Gastrocnemius medialis (tissue), 4 donors: ENCODE results near the gene POU3F4. TPM values are rescaled to one million over a fixed set of nuclear protein-coding genes. Genes with fewer than 3 reads are reported as not detected.

ENCODE experiments used
- ATAC-seq, 2 donors: fragments of 150-250 bp; one replicate each; pipeline ENCODE4 v1.9.1; 2016
- DNase-seq, 2 donors: peaks; one replicate each; pipeline ENCODE4 v3.0.0-alpha.2; 2019
- H3K27ac ChIP-seq, 4 donors: fragments of 200-600 bp; sonication (generic); 1 replicate in 1 of 4; 2 replicates in 3 of 4; pipeline ENCODE4 v1.5.1; 2016 to 2018; ENCODE audit warnings: mild to moderate bottlenecking in 2 of 4, moderate library complexity in 1 of 4
- H3K27me3 ChIP-seq, 3 donors: fragments of 200-600 bp; sonication (generic) in 2 of 3; 1 replicate in 1 of 3; 2 replicates in 2 of 3; pipeline versions ENCODE4 v1.5.1 to v1.6.0; 2016 to 2019; ENCODE audit warnings: mild to moderate bottlenecking in 1 of 3, moderate library complexity in 1 of 3
- H3K36me3 ChIP-seq, 2 donors: fragments of 200-600 bp; sonication (generic) in 1 of 2; one replicate each; pipeline ENCODE4 v1.5.1; 2017 to 2018
- H3K4me1 ChIP-seq, 2 donors: fragments of 200-600 bp; sonication (generic) in 1 of 2; one replicate each; pipeline ENCODE4 v1.5.1; 2016 to 2017; ENCODE audit warnings: mild to moderate bottlenecking in 2 of 2
- H3K4me3 ChIP-seq, 4 donors: fragments of 200-600 bp; sonication (generic) in 3 of 4; 1 replicate in 1 of 4; 2 replicates in 3 of 4; pipeline ENCODE4 v1.5.1; 2016 to 2019; ENCODE audit warnings: mild to moderate bottlenecking in 2 of 4
- H3K9me3 ChIP-seq, 3 donors: fragments of 200-600 bp; sonication (generic) in 2 of 3; 1 replicate in 1 of 3; 2 replicates in 2 of 3; pipeline ENCODE4 v1.5.1; 2016 to 2019
- POLR2A ChIP-seq, 2 donors: fragments of 450-650 bp; IDR thresholded peaks; one replicate each; pipeline ENCODE4 v1.6.1; 2017; ENCODE audit warnings: antibody characterized with exemption in 2 of 2, mild to moderate bottlenecking in 2 of 2, moderate library complexity in 2 of 2
- in situ Hi-C, 4 donors: fragments of 200-750 bp; cut with MboI; loops; one replicate each; pipeline versions ENCODE4 v1.15.0 to v1.8.0; 2017; ENCODE audit warnings: low sequenced_read_pairs in 4 of 4
- intact Hi-C: fragments of 100-400 bp; cut with DNase I; formaldehyde crosslinking; loops from one replicate; pipeline ENCODE4 v1.15.1; 2023; ENCODE audit warnings: low total_unique reads
- total RNA-seq, 4 donors: library from RNA; depleted of rRNA; stranded (reverse); fragments of >200 nt; gene quantifications; one replicate each; pipeline versions ENCODE4 v1.1.0 to v1.2.3, GENCODE V29; 2016

Gene POU3F4
- total RNA-seq, 4 donors from 2014 or later, result not detected

GRCh38 chrX:83535417-83536196 lies 27.5 kb downstream of the POU3F4 start:
- no peak overlapping the region for H3K4me3 ChIP-seq
- in situ Hi-C loops, result no loop called here
- H3K27ac ChIP-seq, result no peak overlapping the region
- no peaks in the 10 kb centered on the region for H3K4me1 ChIP-seq
- no peaks in the 10 kb centered on the region for H3K9me3 ChIP-seq
- DNase-seq, result no peak
- intact Hi-C loops, result no loop called here
- ATAC-seq, result no peak
- no peaks in the 10 kb centered on the region for H3K27me3 ChIP-seq
- H3K36me3 ChIP-seq, result no peaks in the 10 kb centered on the region
- TF ChIP-seq POLR2A (IDR thresholded peaks at IDR 0.05), result no peak
